ENCODE measurements around the gene BAIAP2L1. TPM values are rescaled to one million over a fixed set of nuclear protein-coding genes. Genes with fewer than 3 reads are reported as not detected.

BAIAP2L1 gene
- total RNA-seq, 2 donors from 2014 or later = 30.5 to 38.4 TPM

DNA sequence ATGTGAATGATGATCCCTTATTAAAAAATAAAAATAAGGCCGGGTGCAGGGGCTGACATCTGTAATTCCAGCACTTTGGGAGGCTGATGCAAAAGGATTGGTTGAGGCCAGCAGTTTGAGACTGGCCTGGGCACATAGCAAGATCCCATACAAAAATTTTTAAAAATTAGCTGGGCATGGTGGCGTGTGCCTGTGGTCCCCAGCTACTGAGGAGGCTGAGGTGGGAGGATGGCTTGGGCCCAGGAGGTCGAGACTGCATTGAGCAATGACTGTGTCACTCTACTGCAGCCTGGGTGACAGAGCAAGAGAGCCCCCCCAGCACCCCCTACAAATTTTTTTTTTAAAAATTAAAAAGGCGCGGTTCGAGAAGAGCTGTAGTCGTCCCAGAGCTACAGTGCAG lies 120.6 kb downstream of the BAIAP2L1 start:
- no peaks in the 10 kb centered on the region for H3K27me3 Mint-ChIP-seq (ENCODE audit: insufficient read depth)
- no peak for DNase-seq
- H3K4me3 ChIP-seq (ENCODE audit: low read length) = peak overlapping the region; percentile 87
- H3K9me3 ChIP-seq (ENCODE audit: control insufficient read depth, low read length) = no peaks in the 10 kb centered on the region
- H3K9me3 Mint-ChIP-seq = no peaks in the 10 kb centered on the region
- H3K4me1 ChIP-seq (ENCODE audit: control insufficient read depth, insufficient read depth, low read length) = no peaks in the 10 kb centered on the region
- peak overlapping the region; percentile 66 for H3K4me3 Mint-ChIP-seq
- 70 to 79% methylated on average over 5 to 7 of the region's 7 CpGs for WGBS, 2 experiments (ENCODE audit: insufficient coverage in 1 of 2, insufficient read length in 1 of 2)
- H3K36me3 ChIP-seq (ENCODE audit: control insufficient read depth, insufficient read depth, low read length) = no peaks in the 10 kb centered on the region
- H3K27ac ChIP-seq (ENCODE audit: low read depth, low read length) = no peak overlapping the region
- TF ChIP-seq, protein P1, sequence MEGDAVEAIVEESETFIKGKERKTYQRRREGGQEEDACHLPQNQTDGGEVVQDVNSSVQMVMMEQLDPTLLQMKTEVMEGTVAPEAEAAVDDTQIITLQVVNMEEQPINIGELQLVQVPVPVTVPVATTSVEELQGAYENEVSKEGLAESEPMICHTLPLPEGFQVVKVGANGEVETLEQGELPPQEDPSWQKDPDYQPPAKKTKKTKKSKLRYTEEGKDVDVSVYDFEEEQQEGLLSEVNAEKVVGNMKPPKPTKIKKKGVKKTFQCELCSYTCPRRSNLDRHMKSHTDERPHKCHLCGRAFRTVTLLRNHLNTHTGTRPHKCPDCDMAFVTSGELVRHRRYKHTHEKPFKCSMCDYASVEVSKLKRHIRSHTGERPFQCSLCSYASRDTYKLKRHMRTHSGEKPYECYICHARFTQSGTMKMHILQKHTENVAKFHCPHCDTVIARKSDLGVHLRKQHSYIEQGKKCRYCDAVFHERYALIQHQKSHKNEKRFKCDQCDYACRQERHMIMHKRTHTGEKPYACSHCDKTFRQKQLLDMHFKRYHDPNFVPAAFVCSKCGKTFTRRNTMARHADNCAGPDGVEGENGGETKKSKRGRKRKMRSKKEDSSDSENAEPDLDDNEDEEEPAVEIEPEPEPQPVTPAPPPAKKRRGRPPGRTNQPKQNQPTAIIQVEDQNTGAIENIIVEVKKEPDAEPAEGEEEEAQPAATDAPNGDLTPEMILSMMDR (conservative IDR thresholded peaks at IDR 0.05) = no peak
- H3K4me1 Mint-ChIP-seq = peaks cover 20% of the 10 kb centered on the region
- H3K27ac Mint-ChIP-seq = peak overlapping the region; percentile 89
- H3K27me3 ChIP-seq (ENCODE audit: control insufficient read depth, insufficient read depth, low read length, poor library complexity, severe bottlenecking) = no peaks in the 10 kb centered on the region
- H3K9ac ChIP-seq (ENCODE audit: extremely low read depth, low read length, poor library complexity, severe bottlenecking) = peak overlapping the region; percentile 62
- H3K36me3 Mint-ChIP-seq (ENCODE audit: low read depth) = peaks cover 6% of the 10 kb centered on the region

DNA sequence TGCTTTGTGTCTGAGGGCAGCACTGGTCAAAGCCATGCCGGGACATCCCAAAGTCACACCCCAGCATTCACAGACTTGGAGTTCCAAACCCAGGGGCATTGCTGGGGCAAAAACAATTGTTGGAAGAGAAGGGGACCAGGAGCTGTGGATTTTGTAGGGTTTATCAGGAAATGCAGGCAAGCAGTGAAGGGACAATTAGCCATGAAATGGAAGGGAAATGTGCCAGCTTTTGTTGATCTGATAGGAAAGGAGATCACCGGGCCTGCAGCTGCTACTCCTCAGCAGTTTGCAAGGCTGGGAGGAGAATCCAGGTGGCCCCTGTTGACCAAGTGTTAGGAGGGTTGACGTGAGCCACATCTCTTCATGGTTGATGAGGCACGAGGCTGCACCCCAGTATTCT lies 122.0 kb downstream of the BAIAP2L1 start:
- no peak overlapping the region for H3K4me3 Mint-ChIP-seq
- Histone ChIP-seq H3K9ac (ENCODE audit: extremely low read depth, low read length, poor library complexity, severe bottlenecking) (no peak overlapping the region), H3K4me1 (ENCODE audit: control insufficient read depth, insufficient read depth, low read length) (no peaks in the 10 kb centered on the region), H3K27me3 (ENCODE audit: control insufficient read depth, insufficient read depth, low read length, poor library complexity, severe bottlenecking) (no peaks in the 10 kb centered on the region), H3K9me3 (ENCODE audit: control insufficient read depth, low read length) (no peaks in the 10 kb centered on the region), H3K36me3 (ENCODE audit: control insufficient read depth, insufficient read depth, low read length) (no peaks in the 10 kb centered on the region), H3K4me3 (ENCODE audit: low read length) (no peak overlapping the region), H3K27ac (ENCODE audit: low read depth, low read length) (no peak overlapping the region)
- H3K4me1 Mint-ChIP-seq = peaks cover 10% of the 10 kb centered on the region
- no peaks in the 10 kb centered on the region for H3K27me3 Mint-ChIP-seq (ENCODE audit: insufficient read depth)
- 79 to 90% methylated on average over 2 to 4 of the region's 4 CpGs for WGBS, 2 experiments (ENCODE audit: insufficient coverage in 1 of 2, insufficient read length in 1 of 2)
- TF ChIP-seq, protein P1 (conservative IDR thresholded peaks at IDR 0.05) = no peak
- H3K27ac Mint-ChIP-seq = no peak overlapping the region
- no peaks in the 10 kb centered on the region for H3K9me3 Mint-ChIP-seq
- peaks cover 6% of the 10 kb centered on the region for H3K36me3 Mint-ChIP-seq (ENCODE audit: low read depth)
- DNase-seq = no peak

DNA sequence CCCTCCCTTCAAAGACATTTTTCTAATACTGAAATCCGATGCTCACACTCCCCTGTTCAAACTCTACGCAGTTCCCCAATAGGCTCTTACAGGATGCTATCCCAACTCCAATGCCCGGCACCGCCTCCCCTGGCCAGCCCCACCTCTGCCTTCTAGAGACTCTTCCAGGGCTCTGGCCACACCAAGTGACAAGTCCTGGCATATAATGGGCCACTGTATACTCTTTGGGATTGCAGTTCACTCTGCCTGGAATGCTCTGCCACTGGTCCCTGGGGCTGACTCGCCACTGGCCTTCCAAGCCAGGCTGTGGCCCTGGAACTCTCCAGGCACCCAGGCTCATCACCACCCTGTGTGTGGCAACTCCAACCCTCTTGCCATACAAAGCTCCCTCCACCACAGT lies 122.5 kb downstream of the BAIAP2L1 start:
- peaks cover 9% of the 10 kb centered on the region for H3K4me1 Mint-ChIP-seq
- Histone ChIP-seq H3K36me3 (ENCODE audit: control insufficient read depth, insufficient read depth, low read length) (no peaks in the 10 kb centered on the region), H3K9me3 (ENCODE audit: control insufficient read depth, low read length) (no peaks in the 10 kb centered on the region), H3K9ac (ENCODE audit: extremely low read depth, low read length, poor library complexity, severe bottlenecking) (no peak overlapping the region), H3K27ac (ENCODE audit: low read depth, low read length) (no peak overlapping the region), H3K4me1 (ENCODE audit: control insufficient read depth, insufficient read depth, low read length) (no peaks in the 10 kb centered on the region), H3K27me3 (ENCODE audit: control insufficient read depth, insufficient read depth, low read length, poor library complexity, severe bottlenecking) (no peaks in the 10 kb centered on the region), H3K4me3 (ENCODE audit: low read length) (no peak overlapping the region)
- H3K27me3 Mint-ChIP-seq (ENCODE audit: insufficient read depth) = no peaks in the 10 kb centered on the region
- peaks cover 6% of the 10 kb centered on the region for H3K36me3 Mint-ChIP-seq (ENCODE audit: low read depth)
- no peaks in the 10 kb centered on the region for H3K9me3 Mint-ChIP-seq
- no peak overlapping the region for H3K27ac Mint-ChIP-seq
- TF ChIP-seq, protein P1 (conservative IDR thresholded peaks at IDR 0.05) = no peak
- 89 to 91% methylated on average over 5 of the region's 5 CpGs for WGBS, 2 experiments (ENCODE audit: insufficient coverage in 1 of 2, insufficient read length in 1 of 2)
- H3K4me3 Mint-ChIP-seq = no peak overlapping the region
- no peak for DNase-seq
